Left lung (tissue), 10 donors: ENCODE results near the gene POFUT2. TPM values are rescaled to one million over a fixed set of nuclear protein-coding genes. Genes with fewer than 3 reads are reported as not detected.

Experiments used
- ATAC-seq: fragments of 200-7000 bp; cut with Tn5 transposase; one replicate; pipeline ENCODE4 v1.9.1; 2020; ENCODE audit warnings: moderate library complexity
- DNase-seq, 4 donors: peaks; one replicate each; pipeline ENCODE4 v3.0.0-alpha.2; 2013 to 2020
- H3K27ac ChIP-seq, 2 donors: fragments of 200-600 bp; sonication (generic) in 1 of 2; one replicate each; pipeline versions ENCODE4 v1.5.0 to v1.8.0; 2020 to 2021
- H3K27me3 ChIP-seq, 2 donors: fragments of 200-600 bp; sonication (generic) in 1 of 2; one replicate each; pipeline versions ENCODE4 v1.5.0 to v1.8.0; 2020 to 2021
- H3K36me3 ChIP-seq, 2 donors: fragments of 200-600 bp; sonication (generic) in 1 of 2; one replicate each; pipeline versions ENCODE4 v1.5.0 to v1.8.0; 2020 to 2021
- H3K4me1 ChIP-seq, 2 donors: fragments of 200-600 bp; one replicate each; pipeline ENCODE4 v1.8.0; 2021
- H3K4me3 ChIP-seq, 2 donors: fragments of 200-600 bp; sonication (generic) in 1 of 2; one replicate each; pipeline versions ENCODE4 v1.5.0 to v1.8.0; 2020 to 2021; ENCODE audit warnings: mild to moderate bottlenecking in 1 of 2
- H3K9me3 ChIP-seq, 2 donors: fragments of 200-600 bp; sonication (generic) in 1 of 2; one replicate each; pipeline versions ENCODE4 v1.5.0 to v1.8.0; 2020 to 2021
- CTCF ChIP-seq, 2 donors: fragments of 200-600 bp; sonication (generic) in 1 of 2; IDR thresholded peaks; one replicate each; pipeline versions ENCODE4 v1.5.0 to v1.8.0; 2021; ENCODE audit warnings: antibody characterized with exemption in 2 of 2
- intact Hi-C, 2 donors: fragments of 100-400 bp; cut with DNase I; formaldehyde crosslinking; loops; one replicate each; pipeline versions ENCODE4 v1.11.2 to v1.14.2; 2022
- polyA plus RNA-seq, 6 donors: library from polyadenylated mRNA; unstranded; fragments of 120-200 nt; gene quantifications; one replicate each; pipeline ENCODE4 v1.2.1, GENCODE V29; 2013; ENCODE audit not compliant: insufficient read length in 6 of 6
- total RNA-seq, 2 donors: library from RNA; stranded (reverse); fragmentation: NEBNext Ultra II Directional; extraction: Animal tissue kit (Norgen Biotek cat#: 25700); gene quantifications; one replicate each; pipeline ENCODE4 v1.2.1, GENCODE V29; 2021
- donor health status: DM: no; HTN: yes; CAD: no.
- donor health status: DM: no; HTN: no; CAD: no.

The POFUT2 gene
- total and polyA plus RNA-seq, 8 donors: 30.4 to 44.2 (median 34.2) TPM

- TF ChIP-seq CTCF (IDR thresholded peaks at IDR 0.05): no peak
- intact Hi-C loops: loop anchor here in 1 of 2 donors (5.0 kb wide), 1 partner anchor 154 kb away; no protein-coding TSS in a partner anchor
- Histone ChIP-seq H3K4me1 (peaks cover 18 to 42% of the 10 kb centered on the region in 2 donors), H3K27me3 (no peaks in the 10 kb centered on the region), H3K9me3 (no peaks in the 10 kb centered on the region), H3K27ac (peak overlapping the region; percentile 56 to 76), H3K36me3 (peaks cover 6 to 26% of the 10 kb centered on the region in 2 donors), H3K4me3 (peak overlapping the region; percentile 56 to 58)
- DNase-seq (peak in 1 of 4 donors; percentile 80), ATAC-seq (peak; percentile 1)
These were observed 746 bp upstream of the POFUT2 start for GRCh38 chr21:45288441-45288841.

DNA sequence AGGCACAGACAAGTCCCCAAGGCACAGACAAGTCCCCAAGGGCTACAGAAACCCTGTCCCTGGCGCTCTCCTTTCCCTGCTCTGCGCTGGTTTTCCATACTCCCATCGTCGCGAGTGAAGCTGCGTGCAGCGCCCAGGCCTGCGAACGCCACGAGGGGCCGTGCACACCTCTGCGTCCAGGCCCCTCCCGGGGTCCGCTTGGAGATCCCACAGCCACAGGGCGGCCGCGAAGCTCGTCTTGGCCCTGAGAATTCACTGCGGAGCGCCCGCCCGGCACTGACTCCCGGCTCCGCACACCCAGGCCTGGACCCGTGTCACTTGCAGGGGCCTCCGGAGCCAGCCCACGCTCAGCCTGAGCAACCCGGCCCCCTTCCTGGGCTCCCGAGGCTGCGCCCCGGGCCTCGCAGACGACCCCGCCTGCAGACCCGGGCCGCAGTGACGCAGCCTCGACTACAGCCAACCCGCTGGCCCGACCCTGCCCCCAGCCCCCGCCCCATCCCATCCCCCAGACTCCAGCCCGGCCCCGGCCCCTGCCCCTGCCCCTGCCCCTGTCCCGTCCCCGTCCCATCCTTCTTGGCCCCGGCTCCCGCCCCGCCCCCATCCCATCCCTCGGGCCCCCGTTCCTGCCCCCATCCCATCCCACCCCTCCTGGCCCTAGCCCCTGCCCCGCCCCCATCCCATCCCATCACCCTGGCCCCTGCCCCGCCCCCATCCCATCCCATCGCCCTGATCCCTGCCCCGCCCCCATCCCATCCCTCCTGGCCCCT is 841 bp downstream of the POFUT2 start:
- ATAC-seq (no peak), DNase-seq (peak in 2 of 4 donors; percentile 28 to 79)
- no peak for TF ChIP-seq CTCF (IDR thresholded peaks at IDR 0.05)
- peaks cover 6 to 40% of the 10 kb centered on the region in 2 donors for H3K36me3 ChIP-seq
- intact Hi-C loops: loop anchor here in 1 of 2 donors (5.0 kb wide), 1 partner anchor 155 kb away; no protein-coding TSS in a partner anchor
- H3K4me3 ChIP-seq: peak overlapping the region; percentile 32 to 56
- no peaks in the 10 kb centered on the region for H3K9me3 ChIP-seq
- H3K27me3 ChIP-seq: no peaks in the 10 kb centered on the region
- peaks cover 4 to 26% of the 10 kb centered on the region in 2 donors for H3K4me1 ChIP-seq
- no peak overlapping the region for H3K27ac ChIP-seq

GRCh38 chr21:45285266-45285931 is 2.3 kb downstream of the POFUT2 start:
- intact Hi-C loops: loop anchor here in 1 of 2 donors (5.0 kb wide), 1 partner anchor 157 kb away; no protein-coding TSS in a partner anchor
- H3K36me3 ChIP-seq: peaks cover 6 to 55% of the 10 kb centered on the region in 2 donors
- ATAC-seq: no peak

DNA sequence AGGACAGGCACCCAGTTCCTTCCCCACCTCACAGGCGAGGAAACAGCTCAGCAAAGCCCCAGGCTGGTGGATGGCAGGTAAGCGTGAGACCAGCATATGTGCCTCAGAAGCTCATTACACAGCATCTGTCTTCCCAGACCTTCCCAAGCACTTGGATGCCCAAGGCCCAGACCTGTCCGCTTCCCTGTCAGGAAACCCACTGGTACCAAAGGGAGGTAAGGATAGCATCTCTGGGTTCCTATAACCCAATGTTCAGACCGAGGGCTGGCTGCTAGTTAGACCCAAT is 3.3 kb downstream of the POFUT2 start:
- intact Hi-C loops: no loop called here
- H3K36me3 ChIP-seq: peaks cover 6 to 65% of the 10 kb centered on the region in 2 donors

More at GRCh38 chr21:45285266-45285931, 2.3 kb downstream of the POFUT2 start:
- no peaks in the 10 kb centered on the region for H3K27me3 ChIP-seq
- peaks cover 4 to 25% of the 10 kb centered on the region in 2 donors for H3K4me1 ChIP-seq
- no peak for TF ChIP-seq CTCF (IDR thresholded peaks at IDR 0.05)
- H3K27ac ChIP-seq: no peak overlapping the region
- peak in 1 of 4 donors; percentile 29 for DNase-seq
- H3K4me3 ChIP-seq: no peak overlapping the region
- H3K9me3 ChIP-seq: no peaks in the 10 kb centered on the region

More for the DNA sequence above, 3.3 kb downstream of the POFUT2 start:
- no peak for TF ChIP-seq CTCF (IDR thresholded peaks at IDR 0.05)
- Histone ChIP-seq H3K27me3 (no peaks in the 10 kb centered on the region), H3K4me1 (peaks cover 4 to 25% of the 10 kb centered on the region in 2 donors), H3K27ac (no peak overlapping the region), H3K9me3 (no peaks in the 10 kb centered on the region), H3K4me3 (no peak overlapping the region)
- DNase-seq (peak in 1 of 4 donors; percentile 15), ATAC-seq (no peak)
